Kidney (tissue), 14 donors: ENCODE measurements around the gene ODR4. TPM values are rescaled to one million over a fixed set of nuclear protein-coding genes. Genes with fewer than 3 reads are reported as not detected.

Experiments
- DNase-seq, 5 donors: peaks; one replicate each; pipeline ENCODE4 v3.0.0-alpha.2; 2013 to 2020
- FAIRE-seq: peaks from 2 replicates; lab custom pipeline; 2012; peaks lifted over from hg19 to GRCh38; lab: Jason Lieb, UNC
- H3K27ac ChIP-seq, 2 donors: one replicate each; pipeline ENCODE4 v1.7.0; 2013; ENCODE audit warnings: low read depth in 2 of 2, low read length in 2 of 2, inconsistent platforms in 1 of 2
- H3K27me3 ChIP-seq: one replicate; pipeline ENCODE4 v1.7.1; 2013; ENCODE audit warnings: low read length, inconsistent platforms; ENCODE audit not compliant: control insufficient read depth, insufficient read depth
- H3K36me3 ChIP-seq, 3 donors: one replicate each; pipeline versions ENCODE4 v1.7.0 to v1.7.1; 2013; ENCODE audit warnings: low read length in 3 of 3, control low read depth in 1 of 3, inconsistent platforms in 1 of 3; ENCODE audit not compliant: insufficient read depth in 3 of 3, control insufficient read depth in 2 of 3
- H3K4me1 ChIP-seq, 3 donors: one replicate each; pipeline versions ENCODE4 v1.7.0 to v1.7.1; 2013; ENCODE audit warnings: low read length in 3 of 3, inconsistent platforms in 1 of 3, low read depth in 1 of 3; ENCODE audit not compliant: control insufficient read depth in 2 of 3, insufficient read depth in 2 of 3
- H3K4me3 ChIP-seq, 3 donors: one replicate each; pipeline versions ENCODE4 v1.7.0 to v1.8.1; 2013; ENCODE audit warnings: low read length in 3 of 3, control low read depth in 1 of 3, inconsistent platforms in 1 of 3
- H3K9ac ChIP-seq, 3 donors: one replicate each; pipeline versions ENCODE4 v1.7.0 to v1.7.1; 2013; ENCODE audit warnings: low read length in 3 of 3, control low read depth in 1 of 3, inconsistent platforms in 1 of 3
- H3K9me3 ChIP-seq, 3 donors: one replicate each; pipeline versions ENCODE4 v1.7.0 to v1.7.1; 2013; ENCODE audit warnings: low read length in 3 of 3, control low read depth in 1 of 3, inconsistent platforms in 1 of 3; ENCODE audit not compliant: control insufficient read depth in 2 of 3, insufficient read depth in 1 of 3
- intact Hi-C: fragments of 100-400 bp; cut with DNase I; formaldehyde crosslinking; loops from one replicate; pipeline ENCODE4 v1.11.1; 2022
- polyA plus RNA-seq: library from polyadenylated mRNA; stranded (reverse); fragments of 350-450 nt; fragmentation: Illumina TruSeq; extraction: RNeasy Lipid Tissue Mini Kit (QIAGEN cat#74804); gene quantifications from one replicate; pipeline ENCODE4 v1.2.3, GENCODE V29; 2014; ENCODE audit warnings: low read depth, low replicate concordance; ENCODE audit not compliant: insufficient read depth
- total RNA-seq: library from RNA; stranded (reverse); fragmentation: NEBNext Ultra II Directional; extraction: Animal tissue kit (Norgen Biotek cat#: 25700); gene quantifications from one replicate; pipeline ENCODE4 v1.2.1, GENCODE V29; 2021
- TF ChIP-seq, protein P1 (sequence below): IDR thresholded peaks from 3 replicates; pipeline ENCODE4 v1.5.1; 2012; ENCODE audit warnings: mild to moderate bottlenecking, moderate library complexity, borderline replicate concordance; ENCODE audit not compliant: insufficient read depth; ENCODE audit errors: extremely low read depth
- donor health status: control.
- donor health status: control.
- donor health status: control.
- donor health status: control.
- donor health status: control.
- donor health status: DM: yes; HTN: yes; CAD: no.
- donor health status: Normal renal cell carcinoma (clear cell type).

Gene ODR4
- total and polyA plus RNA-seq, 2 donors from 2014 or later = 11.3 to 23.3 TPM

GRCh38 chr1:186465946-186466345, 90.3 kb downstream of the ODR4 start:
- no peak overlapping the region for H3K4me3 ChIP-seq
- TF ChIP-seq, protein P1, sequence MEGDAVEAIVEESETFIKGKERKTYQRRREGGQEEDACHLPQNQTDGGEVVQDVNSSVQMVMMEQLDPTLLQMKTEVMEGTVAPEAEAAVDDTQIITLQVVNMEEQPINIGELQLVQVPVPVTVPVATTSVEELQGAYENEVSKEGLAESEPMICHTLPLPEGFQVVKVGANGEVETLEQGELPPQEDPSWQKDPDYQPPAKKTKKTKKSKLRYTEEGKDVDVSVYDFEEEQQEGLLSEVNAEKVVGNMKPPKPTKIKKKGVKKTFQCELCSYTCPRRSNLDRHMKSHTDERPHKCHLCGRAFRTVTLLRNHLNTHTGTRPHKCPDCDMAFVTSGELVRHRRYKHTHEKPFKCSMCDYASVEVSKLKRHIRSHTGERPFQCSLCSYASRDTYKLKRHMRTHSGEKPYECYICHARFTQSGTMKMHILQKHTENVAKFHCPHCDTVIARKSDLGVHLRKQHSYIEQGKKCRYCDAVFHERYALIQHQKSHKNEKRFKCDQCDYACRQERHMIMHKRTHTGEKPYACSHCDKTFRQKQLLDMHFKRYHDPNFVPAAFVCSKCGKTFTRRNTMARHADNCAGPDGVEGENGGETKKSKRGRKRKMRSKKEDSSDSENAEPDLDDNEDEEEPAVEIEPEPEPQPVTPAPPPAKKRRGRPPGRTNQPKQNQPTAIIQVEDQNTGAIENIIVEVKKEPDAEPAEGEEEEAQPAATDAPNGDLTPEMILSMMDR = no peak
- H3K27ac ChIP-seq = no peak overlapping the region
- DNase-seq (no peak), FAIRE-seq (no peak)
- no peaks in the 10 kb centered on the region for H3K4me1 ChIP-seq
- no peaks in the 10 kb centered on the region for H3K27me3 ChIP-seq
- no peaks in the 10 kb centered on the region for H3K36me3 ChIP-seq
- no peak overlapping the region for H3K9ac ChIP-seq
- intact Hi-C loops = no loop called here
- H3K9me3 ChIP-seq = no peaks in the 10 kb centered on the region

Other genes with a start within 250 kb of the ODR4 start
- 0.09 TPM for gene PRG4, start 79.6 kb upstream of the ODR4 start, total RNA-seq
- not detected for gene PRG4, start 79.6 kb upstream of the ODR4 start, polyA plus RNA-seq
- gene TPR, start 585 bp upstream of the ODR4 start, total RNA-seq = 89.9 TPM
- 27.4 TPM for gene TPR, start 585 bp upstream of the ODR4 start, polyA plus RNA-seq
- gene PDC, start 85.3 kb downstream of the ODR4 start, total RNA-seq = not detected
- not detected for gene PDC, start 85.3 kb downstream of the ODR4 start, polyA plus RNA-seq